B cell (primary cell): ENCODE measurements around the gene SEC62. TPM values are rescaled to one million over a fixed set of nuclear protein-coding genes. Genes with fewer than 3 reads are reported as not detected.

Experiments used
- ATAC-seq: fragments of 200-7000 bp; cut with Tn5 transposase; one replicate; pipeline ENCODE4 v1.10.0; 2021; ENCODE audit warnings: low read depth, mild to moderate bottlenecking, moderate number of reproducible peaks, moderate library complexity
- CTCF ChIA-PET: fragments of 350-600 bp; sonication (Branson Sonifier 250); formaldehyde crosslinking; loops from one replicate; lab custom pipeline; 2021; ENCODE audit warnings: antibody characterized with exemption, inconsistent platforms; lab: Charles Lee
- POLR2A ChIA-PET: fragments of 350-600 bp; sonication (Branson Sonifier 250); formaldehyde crosslinking; loops from one replicate; lab custom pipeline; 2021; ENCODE audit warnings: antibody characterized with exemption; lab: Charles Lee
- DNase-seq: peaks from one replicate; pipeline ENCODE4 v3.0.0; 2013
- H2AFZ ChIP-seq: 2 replicates; pipeline ENCODE4 v1.6.1; 2012; ENCODE audit warnings: mild to moderate bottlenecking, low read depth, low read length; ENCODE audit not compliant: insufficient read depth, poor library complexity, severe bottlenecking
- H3K27ac ChIP-seq, 2 donors: 1 replicate in 1 of 2; 2 replicates in 1 of 2; pipeline ENCODE4 v1.5.1; 2012 to 2013; ENCODE audit warnings: low read length in 2 of 2, mild to moderate bottlenecking in 2 of 2, moderate library complexity in 1 of 2
- H3K27me3 ChIP-seq, 4 experiments: fragments of 200-600 bp in 1 of 4; sonication (generic) in 1 of 4; replicated peaks in 1 of 4; 1 replicate in 2 of 4; 2 replicates in 2 of 4; pipeline versions ENCODE4 v1.6.1 to v1.7.0; 2013 to 2016; ENCODE audit warnings: low read length in 3 of 4, mild to moderate bottlenecking in 2 of 4, mixed read lengths in 1 of 4, moderate library complexity in 1 of 4; ENCODE audit not compliant: insufficient read depth in 4 of 4, control insufficient read depth in 3 of 4; ENCODE audit errors: control extremely low read depth in 1 of 4
- H3K36me3 ChIP-seq, 2 experiments: replicated peaks in 1 of 2; 1 replicate in 1 of 2; 2 replicates in 1 of 2; pipeline versions ENCODE4 v1.6.1 to v1.7.1; 2013; ENCODE audit warnings: low read length in 1 of 2; ENCODE audit not compliant: insufficient read depth in 2 of 2, control insufficient read depth in 1 of 2; ENCODE audit errors: control extremely low read depth in 1 of 2, extremely low read depth in 1 of 2
- H3K4me1 ChIP-seq, 2 donors: fragments of 200-600 bp in 1 of 2; sonication (generic) in 1 of 2; 1 replicate in 1 of 2; 2 replicates in 1 of 2; pipeline versions ENCODE4 v1.5.1 to v1.6.1; 2013 to 2017; ENCODE audit warnings: low read length in 2 of 2; ENCODE audit not compliant: control insufficient read depth in 2 of 2, insufficient read depth in 2 of 2
- H3K4me2 ChIP-seq: replicated peaks from 2 replicates; pipeline ENCODE3; 2012; ENCODE audit warnings: mild to moderate bottlenecking, low read depth, low read length; ENCODE audit not compliant: poor library complexity, severe bottlenecking
- H3K4me3 ChIP-seq, 5 experiments: fragments of 200-600 bp in 1 of 5; sonication (generic) in 1 of 5; 1 replicate in 3 of 5; 2 replicates in 2 of 5; pipeline versions ENCODE4 v1.5.1 to v1.7.0; 2011 to 2016; ENCODE audit warnings: low read length in 4 of 5, mild to moderate bottlenecking in 4 of 5, low read depth in 2 of 5, control low read depth in 1 of 5, moderate library complexity in 1 of 5; ENCODE audit not compliant: insufficient read depth in 1 of 5; ENCODE audit errors: control extremely low read depth in 1 of 5, extremely low read depth in 1 of 5
- H3K79me2 ChIP-seq: fragments of 200-600 bp; sonication (generic); one replicate; pipeline ENCODE4 v1.6.0; 2016; ENCODE audit warnings: low read length; ENCODE audit not compliant: control insufficient read depth, insufficient read depth
- H3K9ac ChIP-seq: fragments of 200-600 bp; sonication (generic); 2 replicates; pipeline ENCODE4 v1.6.1; 2017; ENCODE audit warnings: mild to moderate bottlenecking, low read length, moderate library complexity
- H3K9me3 ChIP-seq, 3 donors: one replicate each; pipeline versions ENCODE4 v1.6.1 to v1.7.1; 2013; ENCODE audit warnings: low read length in 2 of 3; ENCODE audit not compliant: control insufficient read depth in 2 of 3, insufficient read depth in 1 of 3; ENCODE audit errors: control extremely low read depth in 1 of 3
- H4K20me1 ChIP-seq: 2 replicates; pipeline ENCODE4 v1.6.0; 2012; ENCODE audit warnings: mild to moderate bottlenecking, low read length; ENCODE audit not compliant: insufficient read depth, control insufficient read depth, poor library complexity, severe bottlenecking
- H3K27ac Mint-ChIP-seq: one replicate; pipeline ENCODE4 v1.8.0; 2021; ENCODE audit warnings: mixed read lengths
- H3K27me3 Mint-ChIP-seq: one replicate; pipeline ENCODE4 v1.8.0; 2021; ENCODE audit warnings: mixed read lengths
- H3K4me1 Mint-ChIP-seq: one replicate; pipeline ENCODE4 v1.8.0; 2021; ENCODE audit warnings: mixed read lengths
- H3K4me3 Mint-ChIP-seq: one replicate; pipeline ENCODE4 v1.8.0; 2021; ENCODE audit warnings: mixed read lengths
- H3K9me3 Mint-ChIP-seq: one replicate; pipeline ENCODE4 v1.8.0; 2022; ENCODE audit warnings: mixed read lengths; ENCODE audit not compliant: insufficient read depth
- CTCF ChIP-seq: fragments of 200-600 bp; IDR thresholded peaks from one replicate; pipeline ENCODE4 v1.8.0; 2022; ENCODE audit warnings: antibody characterized with exemption, mild to moderate bottlenecking
- EZH2 ChIP-seq: IDR thresholded peaks from 2 replicates; pipeline ENCODE4 v1.6.1; 2012; ENCODE audit warnings: borderline replicate concordance, low read depth, mild to moderate bottlenecking, moderate library complexity, low read length; ENCODE audit not compliant: insufficient read depth, poor library complexity, severe bottlenecking
- WGBS: methylation state at CpG from one replicate; pipeline ENCODE4 v1.1.5; 2013; ENCODE audit warnings: missing lambda C conversion rate; ENCODE audit not compliant: insufficient coverage; 5-methylcytosine and 5-hydroxymethylcytosine counted together
- intact Hi-C: fragments of 100-400 bp; cut with micrococcal nuclease; formaldehyde crosslinking; loops from one replicate; pipeline ENCODE4 v1.10.0; 2022
- polyA plus RNA-seq: library from polyadenylated mRNA; depleted of rRNA; stranded (reverse); fragments of >200 nt; gene quantifications from 2 replicates; pipeline ENCODE4 v1.2.3, GENCODE V29; 2012
- total RNA-seq, 2 donors: library from RNA; stranded (reverse); fragments of 120-200 nt in 1 of 2; gene quantifications; 1 replicate in 1 of 2; 2 replicates in 1 of 2; pipeline versions ENCODE4 v1.2.3 to v1.2.4, GENCODE V29; 2013 to 2022

The SEC62 gene
- total and polyA plus RNA-seq, 2 donors (not counting 1 experiment from before 2014, with no cell fraction given) = 40.3 to 166 TPM

- TF ChIP-seq CTCF = no peak
- H3K4me3 Mint-ChIP-seq = no peak overlapping the region
- intact Hi-C loops = no loop called here
- Histone ChIP-seq H3K79me2 (peaks cover 42% of the 10 kb centered on the region), H4K20me1 (no peaks in the 10 kb centered on the region), H3K4me1 (peaks cover 21 to 37% of the 10 kb centered on the region in 2 donors), H2AFZ (no peak overlapping the region), H3K27ac (no peak overlapping the region), H3K9ac (no peak overlapping the region), H3K9me3 (no peaks in the 10 kb centered on the region), H3K4me3 (no peak overlapping the region), H3K36me3 (peaks cover 0 to 9% of the 10 kb centered on the region in 2 experiments), H3K27me3 (no peaks in the 10 kb centered on the region), H3K4me2 (no peak overlapping the region)
- ChIA-PET CTCF (interaction anchor here (0.6 to 1.2 kb wide), 3 partner anchors 8 to 179 kb away, joined by 3 to 8 read pairs (median 4); no protein-coding TSS in a partner anchor), POLR2A (no interaction called here)
- ATAC-seq (no peak), DNase-seq (no peak)
- 90% methylated on average over 7 of the region's 7 CpGs for WGBS
- peak overlapping the region; percentile 53 for H3K27ac Mint-ChIP-seq
- no peaks in the 10 kb centered on the region for H3K27me3 Mint-ChIP-seq
- H3K9me3 Mint-ChIP-seq = no peaks in the 10 kb centered on the region
- peaks cover 57% of the 10 kb centered on the region for H3K4me1 Mint-ChIP-seq
Measured at GRCh38 chr3:170043506-170043905, 76.9 kb downstream of the SEC62 start.

GRCh38 chr3:170044271-170044670 lies 77.7 kb downstream of the SEC62 start:
- Histone ChIP-seq H3K9ac (peak overlapping the region; percentile 20), H3K27ac (peak overlapping the region; percentile 84 to 89), H3K4me3 (peak overlapping the region in 2 of 5 experiments; percentile 21 to 26), H4K20me1 (no peaks in the 10 kb centered on the region), H3K79me2 (peaks cover 50% of the 10 kb centered on the region), H3K9me3 (no peaks in the 10 kb centered on the region), H3K4me2 (peak overlapping the region; percentile 70), H3K4me1 (peaks cover 21 to 31% of the 10 kb centered on the region in 2 donors), H2AFZ (no peak overlapping the region), H3K36me3 (peaks cover 0 to 9% of the 10 kb centered on the region in 2 experiments), H3K27me3 (no peaks in the 10 kb centered on the region)
- ChIA-PET CTCF (interaction anchor here (0.6 to 1.7 kb wide), 5 partner anchors 9 to 180 kb away, joined by 3 to 8 read pairs (median 4); no protein-coding TSS in a partner anchor), POLR2A (interaction anchor here (0.8 kb wide), 1 partner anchor 78 kb away, joined by 7 read pairs; the partner anchor contains the start of gene SEC62)
- no peak for ATAC-seq
- Mint-ChIP-seq H3K27me3 (no peaks in the 10 kb centered on the region), H3K4me3 (no peak overlapping the region), H3K9me3 (no peaks in the 10 kb centered on the region), H3K4me1 (peaks cover 52% of the 10 kb centered on the region), H3K27ac (peak overlapping the region; percentile 91)
- intact Hi-C loops = no loop called here
- no CpG with 5 or more reads among the region's 8 CpGs for WGBS
- no peak for DNase-seq
- no peak for TF ChIP-seq EZH2
- no peak for TF ChIP-seq CTCF
